Hepatocyte (in vitro differentiated cells): ENCODE data around the gene POLR3B.
"Not testable (repeated sequence)": the region's sequence is repeated elsewhere in the genome, so short reads cannot be mapped to it uniquely, and the experiment has no call there.

ENCODE experiments used
- EZH2 ChIP-seq: fragments of 200-600 bp; sonication (generic); IDR thresholded peaks from 2 replicates; pipeline ENCODE4 v1.6.1; 2016; ENCODE audit warnings: antibody characterized with exemption, mild to moderate bottlenecking, borderline replicate concordance
- TF ChIP-seq, protein P1 (sequence below): fragments of 200-600 bp; sonication (generic); IDR thresholded peaks from 2 replicates; pipeline ENCODE4 v1.5.1; 2016; ENCODE audit warnings: antibody characterized with exemption, mild to moderate bottlenecking; ENCODE audit not compliant: poor library complexity

DNA sequence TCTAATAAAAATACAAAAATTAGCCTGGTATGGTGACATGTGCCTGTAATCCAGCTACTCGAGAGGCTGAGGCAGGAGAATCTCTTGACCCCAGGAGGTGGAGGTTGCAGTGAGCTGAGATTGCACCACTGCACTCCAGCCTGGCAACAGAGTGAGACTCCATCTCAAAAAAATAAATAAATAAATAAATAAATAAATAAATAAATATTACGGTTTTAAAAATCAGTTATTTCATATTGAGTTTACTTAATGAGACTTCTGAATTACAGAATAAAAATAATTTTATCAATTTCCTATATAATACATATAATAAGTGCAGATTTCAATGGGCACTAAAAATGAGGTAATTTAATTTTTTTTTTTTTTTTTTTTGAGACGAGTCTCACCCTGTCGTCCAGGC is 44.1 kb upstream of the POLR3B start:
- TF ChIP-seq, protein P1, sequence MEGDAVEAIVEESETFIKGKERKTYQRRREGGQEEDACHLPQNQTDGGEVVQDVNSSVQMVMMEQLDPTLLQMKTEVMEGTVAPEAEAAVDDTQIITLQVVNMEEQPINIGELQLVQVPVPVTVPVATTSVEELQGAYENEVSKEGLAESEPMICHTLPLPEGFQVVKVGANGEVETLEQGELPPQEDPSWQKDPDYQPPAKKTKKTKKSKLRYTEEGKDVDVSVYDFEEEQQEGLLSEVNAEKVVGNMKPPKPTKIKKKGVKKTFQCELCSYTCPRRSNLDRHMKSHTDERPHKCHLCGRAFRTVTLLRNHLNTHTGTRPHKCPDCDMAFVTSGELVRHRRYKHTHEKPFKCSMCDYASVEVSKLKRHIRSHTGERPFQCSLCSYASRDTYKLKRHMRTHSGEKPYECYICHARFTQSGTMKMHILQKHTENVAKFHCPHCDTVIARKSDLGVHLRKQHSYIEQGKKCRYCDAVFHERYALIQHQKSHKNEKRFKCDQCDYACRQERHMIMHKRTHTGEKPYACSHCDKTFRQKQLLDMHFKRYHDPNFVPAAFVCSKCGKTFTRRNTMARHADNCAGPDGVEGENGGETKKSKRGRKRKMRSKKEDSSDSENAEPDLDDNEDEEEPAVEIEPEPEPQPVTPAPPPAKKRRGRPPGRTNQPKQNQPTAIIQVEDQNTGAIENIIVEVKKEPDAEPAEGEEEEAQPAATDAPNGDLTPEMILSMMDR: not testable (repeated sequence)
- TF ChIP-seq EZH2: not testable (repeated sequence)
